H9 (cell line): ENCODE results near the gene HCST. TPM values are rescaled to one million over a fixed set of nuclear protein-coding genes. Genes with fewer than 3 reads are reported as not detected.

Source experiments
- DNase-seq: peaks from one replicate; pipeline ENCODE4 v3.0.0-alpha.2; 2017
- H2AFZ ChIP-seq: one replicate; pipeline ENCODE4 v1.6.1; 2013; ENCODE audit warnings: mild to moderate bottlenecking, low read length, control low read depth, moderate library complexity
- H2AK5ac ChIP-seq: 2 replicates; pipeline ENCODE4 v1.6.1; 2013; ENCODE audit warnings: low read length, control low read depth, mixed read lengths; ENCODE audit not compliant: insufficient read length
- H2BK120ac ChIP-seq: one replicate; pipeline ENCODE4 v1.6.1; 2013; ENCODE audit warnings: low read depth, mild to moderate bottlenecking, low read length, control low read depth, inconsistent platforms; ENCODE audit not compliant: poor library complexity, severe bottlenecking
- H2BK12ac ChIP-seq: 2 replicates; pipeline ENCODE4 v1.6.1; 2013; ENCODE audit warnings: low read length, control low read depth, mixed read lengths, low read depth; ENCODE audit not compliant: insufficient read length
- H2BK15ac ChIP-seq: 2 replicates; pipeline ENCODE4 v1.6.1; 2013; ENCODE audit warnings: low read depth, low read length, control low read depth
- H2BK20ac ChIP-seq: one replicate; pipeline ENCODE4 v1.6.1; 2013; ENCODE audit warnings: low read depth, mild to moderate bottlenecking, low read length, control low read depth, inconsistent platforms; ENCODE audit not compliant: poor library complexity, severe bottlenecking
- H2BK5ac ChIP-seq: 2 replicates; pipeline ENCODE4 v1.6.1; 2013; ENCODE audit warnings: low read length, control low read depth, mixed read lengths; ENCODE audit not compliant: insufficient read length
- H3K14ac ChIP-seq: 2 replicates; pipeline ENCODE4 v1.6.1; 2013; ENCODE audit warnings: low read length, control low read depth; ENCODE audit not compliant: insufficient read depth
- H3K18ac ChIP-seq: 2 replicates; pipeline ENCODE4 v1.6.1; 2013; ENCODE audit warnings: low read depth, mild to moderate bottlenecking, mixed read lengths, low read length, control low read depth; ENCODE audit not compliant: insufficient read length
- H3K23ac ChIP-seq: 2 replicates; pipeline ENCODE4 v1.6.1; 2013; ENCODE audit warnings: low read length, control low read depth, mixed read lengths, low read depth; ENCODE audit not compliant: insufficient read length
- H3K23me2 ChIP-seq: 2 replicates; pipeline ENCODE4 v1.6.1; 2013; ENCODE audit warnings: low read depth, mild to moderate bottlenecking, mixed read lengths, low read length, control low read depth; ENCODE audit not compliant: insufficient read length, poor library complexity, severe bottlenecking
- H3K27ac ChIP-seq: 2 replicates; pipeline ENCODE4 v1.5.1; 2013; ENCODE audit warnings: low read length, control low read depth, mixed read lengths, low read depth; ENCODE audit not compliant: insufficient read length
- H3K27me3 ChIP-seq: 2 replicates; pipeline ENCODE4 v1.6.1; 2013; ENCODE audit warnings: low read length, control low read depth, inconsistent platforms; ENCODE audit not compliant: insufficient read depth
- H3K4ac ChIP-seq: 2 replicates; pipeline ENCODE4 v1.6.1; 2013; ENCODE audit warnings: low read depth, mild to moderate bottlenecking, control low read depth, inconsistent platforms, low read length, moderate library complexity
- H3K4me1 ChIP-seq: 2 replicates; pipeline ENCODE4 v1.6.1; 2013; ENCODE audit warnings: low read length, control low read depth, inconsistent platforms; ENCODE audit not compliant: insufficient read depth
- H3K4me2 ChIP-seq: 2 replicates; pipeline ENCODE4 v1.6.1; 2013; ENCODE audit warnings: low read length, control low read depth, mixed read lengths; ENCODE audit not compliant: insufficient read length, insufficient read depth
- H3K56ac ChIP-seq: 2 replicates; pipeline ENCODE4 v1.6.1; 2013; ENCODE audit warnings: low read depth, mild to moderate bottlenecking, mixed read lengths, low read length, control low read depth; ENCODE audit not compliant: insufficient read length
- H3K79me1 ChIP-seq: 2 replicates; pipeline ENCODE4 v1.6.1; 2013; ENCODE audit warnings: low read depth, mild to moderate bottlenecking, moderate library complexity, low read length, control low read depth, inconsistent platforms; ENCODE audit not compliant: insufficient read depth, poor library complexity, severe bottlenecking
- H3K79me2 ChIP-seq: 2 replicates; pipeline ENCODE4 v1.6.1; 2013; ENCODE audit warnings: low read length, control low read depth, inconsistent platforms; ENCODE audit not compliant: insufficient read depth
- H3K9ac ChIP-seq: 2 replicates; pipeline ENCODE4 v1.6.1; 2013; ENCODE audit warnings: low read length, control low read depth, mixed read lengths; ENCODE audit not compliant: insufficient read length; ENCODE audit errors: extremely low read depth
- H3K9me3 ChIP-seq: one replicate; pipeline ENCODE4 v1.6.1; 2013; ENCODE audit warnings: low read depth, low read length, inconsistent platforms; ENCODE audit not compliant: control insufficient read depth
- H3T11ph ChIP-seq: one replicate; pipeline ENCODE4 v1.6.1; 2013; ENCODE audit warnings: mild to moderate bottlenecking, low read length, control low read depth, inconsistent platforms
- H4K20me1 ChIP-seq: one replicate; pipeline ENCODE4 v1.6.1; 2013; ENCODE audit not compliant: control insufficient read depth, insufficient read length, insufficient read depth
- H4K5ac ChIP-seq: 2 replicates; pipeline ENCODE4 v1.6.1; 2013; ENCODE audit warnings: low read depth, mild to moderate bottlenecking, mixed read lengths, low read length, control low read depth; ENCODE audit not compliant: insufficient read length
- H4K8ac ChIP-seq: replicated peaks from 2 replicates; pipeline ENCODE4 v1.6.1; 2013; ENCODE audit warnings: low read length, control low read depth, mixed read lengths, low read depth; ENCODE audit not compliant: insufficient read length
- H4K91ac ChIP-seq: 2 replicates; pipeline ENCODE4 v1.6.1; 2013; ENCODE audit warnings: low read depth, mild to moderate bottlenecking, moderate library complexity, mixed read lengths, low read length, control low read depth; ENCODE audit not compliant: insufficient read length
- H3K27ac Mint-ChIP-seq, 3 experiments: 2 replicates in 2 of 3; 3 replicates in 1 of 3; pipeline ENCODE4 v1.8.0; 2020 to 2021; ENCODE audit warnings: mixed read lengths in 3 of 3, mild to moderate bottlenecking in 1 of 3, moderate library complexity in 1 of 3
- H3K27me3 Mint-ChIP-seq: 2 replicates; pipeline ENCODE4 v1.8.0; 2021; ENCODE audit warnings: low read depth, mild to moderate bottlenecking, moderate library complexity, mixed read lengths
- H3K36me3 Mint-ChIP-seq, 3 experiments: 2 replicates in 2 of 3; 3 replicates in 1 of 3; pipeline ENCODE4 v1.8.0; 2020 to 2021; ENCODE audit warnings: low read depth in 3 of 3, mixed read lengths in 3 of 3; ENCODE audit not compliant: insufficient read depth in 1 of 3
- H3K4me1 Mint-ChIP-seq, 2 experiments: 2 replicates each; pipeline ENCODE4 v1.8.0; 2020; ENCODE audit warnings: mixed read lengths in 2 of 2
- H3K4me3 Mint-ChIP-seq, 2 experiments: 2 replicates in 1 of 2; 3 replicates in 1 of 2; pipeline ENCODE4 v1.8.0; 2020 to 2021; ENCODE audit warnings: mild to moderate bottlenecking in 2 of 2, mixed read lengths in 2 of 2, moderate library complexity in 1 of 2
- H3K9me3 Mint-ChIP-seq, 2 experiments: 2 replicates in 1 of 2; 3 replicates in 1 of 2; pipeline ENCODE4 v1.8.0; 2020; ENCODE audit warnings: mild to moderate bottlenecking in 2 of 2, mixed read lengths in 2 of 2, moderate library complexity in 1 of 2
- WGBS: extraction: QIAGEN DNeasy Blood & Tissue Kit; methylation state at CpG from one replicate; pipeline ENCODE4 v1.1.7; 2013; ENCODE audit warnings: missing lambda C conversion rate, low lambda C conversion rate, mixed read lengths; ENCODE audit not compliant: insufficient read length; ENCODE audit errors: extremely low coverage; 5-methylcytosine and 5-hydroxymethylcytosine counted together
- total RNA-seq: library from RNA; stranded (reverse); gene quantifications from 2 replicates; pipeline ENCODE4 v1.2.1, GENCODE V29; 2021
- TF ChIP-seq, protein P1 (sequence below): fragments of 200-600 bp; sonication (generic); conservative IDR thresholded peaks from 3 replicates; pipeline ENCODE4 v1.8.0; 2021; ENCODE audit warnings: antibody characterized with exemption, mild to moderate bottlenecking

The HCST gene
- total RNA-seq, 1 experiment from 2014 or later: 0.68 TPM

DNA sequence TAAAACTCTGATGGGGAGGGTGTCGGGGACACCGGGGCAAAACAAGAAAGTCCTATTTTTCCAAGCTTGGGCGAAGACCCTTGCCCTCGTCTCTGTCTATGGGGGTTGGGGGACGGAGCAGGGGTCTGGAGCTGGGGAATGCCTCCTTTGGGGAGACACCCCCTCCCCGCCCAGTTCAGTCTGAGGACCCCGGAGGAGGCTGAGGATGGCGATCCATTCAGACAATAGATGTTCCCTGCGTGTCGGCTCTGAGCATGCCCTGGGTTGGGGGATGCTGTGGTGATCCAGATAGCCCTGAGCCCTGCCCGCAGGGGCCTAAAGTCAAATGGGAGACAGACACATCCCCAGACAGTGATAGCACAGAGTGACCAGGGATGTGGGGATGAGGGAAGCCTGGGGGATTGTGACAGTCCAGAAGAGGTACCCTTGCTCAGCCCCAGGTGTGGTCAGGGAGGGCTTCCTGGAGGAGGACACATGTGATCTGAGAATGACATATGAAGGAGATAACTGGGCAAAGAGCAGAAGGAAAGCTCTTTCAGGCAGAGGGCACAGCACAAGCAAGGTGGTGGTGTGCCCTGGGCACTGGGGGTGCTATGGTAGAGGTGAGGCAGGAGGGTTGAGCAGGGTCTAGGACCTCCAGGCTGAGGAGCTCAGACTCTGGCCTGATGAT, 42.9 kb downstream of the HCST start:
- no peak overlapping the region for H4K5ac ChIP-seq
- no peak for DNase-seq
- Mint-ChIP-seq H3K27me3 (peaks cover 6% of the 10 kb centered on the region), H3K9me3 (no peaks in the 10 kb centered on the region), H3K4me1 (peaks cover 8 to 13% of the 10 kb centered on the region in 2 experiments), H3K4me3 (no peak overlapping the region), H3K36me3 (peaks cover 13 to 38% (median 31%) of the 10 kb centered on the region in 3 experiments), H3K27ac (peak overlapping the region in 1 of 3 experiments; percentile 42; a peak in 2 of 7 replicates)
- H3K27ac ChIP-seq: no peak overlapping the region
- no peak overlapping the region for H3K18ac ChIP-seq
- TF ChIP-seq, protein P1, sequence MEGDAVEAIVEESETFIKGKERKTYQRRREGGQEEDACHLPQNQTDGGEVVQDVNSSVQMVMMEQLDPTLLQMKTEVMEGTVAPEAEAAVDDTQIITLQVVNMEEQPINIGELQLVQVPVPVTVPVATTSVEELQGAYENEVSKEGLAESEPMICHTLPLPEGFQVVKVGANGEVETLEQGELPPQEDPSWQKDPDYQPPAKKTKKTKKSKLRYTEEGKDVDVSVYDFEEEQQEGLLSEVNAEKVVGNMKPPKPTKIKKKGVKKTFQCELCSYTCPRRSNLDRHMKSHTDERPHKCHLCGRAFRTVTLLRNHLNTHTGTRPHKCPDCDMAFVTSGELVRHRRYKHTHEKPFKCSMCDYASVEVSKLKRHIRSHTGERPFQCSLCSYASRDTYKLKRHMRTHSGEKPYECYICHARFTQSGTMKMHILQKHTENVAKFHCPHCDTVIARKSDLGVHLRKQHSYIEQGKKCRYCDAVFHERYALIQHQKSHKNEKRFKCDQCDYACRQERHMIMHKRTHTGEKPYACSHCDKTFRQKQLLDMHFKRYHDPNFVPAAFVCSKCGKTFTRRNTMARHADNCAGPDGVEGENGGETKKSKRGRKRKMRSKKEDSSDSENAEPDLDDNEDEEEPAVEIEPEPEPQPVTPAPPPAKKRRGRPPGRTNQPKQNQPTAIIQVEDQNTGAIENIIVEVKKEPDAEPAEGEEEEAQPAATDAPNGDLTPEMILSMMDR: no peak
- no peaks in the 10 kb centered on the region for H3K23me2 ChIP-seq
- H3K56ac ChIP-seq: no peak overlapping the region
- H3K23ac ChIP-seq: no peak overlapping the region
- H4K91ac ChIP-seq: no peak overlapping the region
- no peaks in the 10 kb centered on the region for H4K20me1 ChIP-seq
- H3K4me1 ChIP-seq: no peaks in the 10 kb centered on the region
- H2BK20ac ChIP-seq: no peak overlapping the region
- no peak overlapping the region for H2AFZ ChIP-seq
- H3K79me2 ChIP-seq: no peaks in the 10 kb centered on the region
- H2BK5ac ChIP-seq: no peak overlapping the region
- no peak overlapping the region for H2BK15ac ChIP-seq
- H3K27me3 ChIP-seq: no peaks in the 10 kb centered on the region
- H2AK5ac ChIP-seq: no peak overlapping the region
- no peak overlapping the region for H2BK12ac ChIP-seq
- no peak overlapping the region for H3K4me2 ChIP-seq
- H3K14ac ChIP-seq: no peak overlapping the region
- no peak overlapping the region for H3T11ph ChIP-seq
- H3K79me1 ChIP-seq: no peaks in the 10 kb centered on the region
- H4K8ac ChIP-seq: no peak overlapping the region
- H3K9me3 ChIP-seq: no peaks in the 10 kb centered on the region
- WGBS: no CpG with 5 or more reads among the region's 11 CpGs
- no peak overlapping the region for H3K4ac ChIP-seq
- no peak overlapping the region for H3K9ac ChIP-seq
- no peak overlapping the region for H2BK120ac ChIP-seq
